ENCODE measurements around the gene PLEKHN1.

- TF ChIP-seq POLR2AphosphoS5 (IDR thresholded peaks at IDR 0.05; ENCODE audit: insufficient read depth in 1 of 2, low read depth in 1 of 2) (no peak), CTCF (IDR thresholded peaks at IDR 0.05) (no peak)
Measured at GRCh38 chr1:1011396-1011949, 45.2 kb downstream of the PLEKHN1 start.

Data from vagina (tissue), 2 donors.